Bronchial epithelial cell (primary cell): ENCODE data around the gene ADCY1. TPM values are rescaled to one million over a fixed set of nuclear protein-coding genes. Genes with fewer than 3 reads are reported as not detected.

Experiments used
- DNase-seq: peaks from one replicate; pipeline ENCODE4 v3.0.0-alpha.2; 2010; ENCODE audit warnings: low read depth
- FAIRE-seq: peaks from 2 replicates; lab custom pipeline; 2011; peaks lifted over from hg19 to GRCh38; lab: Jason Lieb, UNC
- H3K27me3 ChIP-seq: 2 replicates; pipeline ENCODE4 v1.5.1; 2011; ENCODE audit warnings: low read length; ENCODE audit not compliant: control insufficient read depth, insufficient read depth
- H3K36me3 ChIP-seq: 2 replicates; pipeline ENCODE4 v1.5.1; 2011; ENCODE audit warnings: low read length; ENCODE audit not compliant: control insufficient read depth, insufficient read depth
- H3K4me3 ChIP-seq: 2 replicates; pipeline ENCODE4 v1.5.1; 2011; ENCODE audit warnings: mild to moderate bottlenecking, low read depth, low read length, control low read depth
- CTCF ChIP-seq: IDR thresholded peaks from 2 replicates; pipeline ENCODE4 v1.5.1; 2011; ENCODE audit warnings: mild to moderate bottlenecking, moderate library complexity, low read length, control low read depth, inconsistent platforms; ENCODE audit not compliant: insufficient read depth, severe bottlenecking
- total RNA-seq: library from RNA; depleted of rRNA; stranded (reverse); fragments of >200 nt; gene quantifications from 2 replicates; pipeline ENCODE4 v1.2.1, GENCODE V29; 2014

ADCY1 gene
- total RNA-seq, 1 donor from 2014 or later: 0.79 TPM

DNA sequence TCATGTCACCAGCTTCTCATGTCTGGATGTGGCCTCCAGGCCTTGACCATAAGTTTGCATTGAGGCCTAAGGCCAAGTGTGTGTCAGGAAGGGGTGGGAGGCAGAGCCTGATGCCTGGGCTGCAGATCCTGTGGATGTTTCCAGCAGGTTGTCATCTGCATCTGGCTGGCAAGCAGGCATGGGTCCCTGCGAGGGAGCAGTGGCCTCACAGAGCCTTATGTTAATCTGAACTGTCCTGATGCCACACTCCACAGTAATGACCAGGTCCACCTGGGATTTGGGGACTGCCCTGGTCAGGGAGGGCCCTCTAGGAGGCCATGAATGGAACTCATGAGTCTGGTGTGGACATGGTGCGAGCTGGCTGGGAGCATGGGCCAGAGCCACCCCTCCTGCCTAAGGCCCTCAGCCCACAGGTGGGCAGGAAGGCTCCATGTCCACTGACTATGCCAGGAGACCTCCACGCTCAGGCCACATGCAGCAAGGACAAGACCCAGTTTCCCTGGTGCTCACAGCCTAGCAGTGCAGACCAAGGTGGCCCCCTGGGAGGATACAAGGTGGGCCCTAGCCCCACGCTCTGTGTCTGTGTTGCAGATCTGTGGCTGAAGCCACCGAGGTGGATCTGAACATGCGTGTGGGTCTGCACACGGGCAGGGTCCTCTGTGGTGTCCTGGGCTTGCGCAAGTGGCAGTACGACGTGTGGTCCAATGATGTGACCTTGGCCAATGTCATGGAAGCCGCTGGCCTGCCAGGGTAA, 83.1 kb downstream of the ADCY1 start:
- no peaks in the 10 kb centered on the region for H3K36me3 ChIP-seq
- no peaks in the 10 kb centered on the region for H3K27me3 ChIP-seq
- FAIRE-seq: no peak
- no peak overlapping the region for H3K4me3 ChIP-seq
- TF ChIP-seq CTCF: no peak
- no peak for DNase-seq

DNA sequence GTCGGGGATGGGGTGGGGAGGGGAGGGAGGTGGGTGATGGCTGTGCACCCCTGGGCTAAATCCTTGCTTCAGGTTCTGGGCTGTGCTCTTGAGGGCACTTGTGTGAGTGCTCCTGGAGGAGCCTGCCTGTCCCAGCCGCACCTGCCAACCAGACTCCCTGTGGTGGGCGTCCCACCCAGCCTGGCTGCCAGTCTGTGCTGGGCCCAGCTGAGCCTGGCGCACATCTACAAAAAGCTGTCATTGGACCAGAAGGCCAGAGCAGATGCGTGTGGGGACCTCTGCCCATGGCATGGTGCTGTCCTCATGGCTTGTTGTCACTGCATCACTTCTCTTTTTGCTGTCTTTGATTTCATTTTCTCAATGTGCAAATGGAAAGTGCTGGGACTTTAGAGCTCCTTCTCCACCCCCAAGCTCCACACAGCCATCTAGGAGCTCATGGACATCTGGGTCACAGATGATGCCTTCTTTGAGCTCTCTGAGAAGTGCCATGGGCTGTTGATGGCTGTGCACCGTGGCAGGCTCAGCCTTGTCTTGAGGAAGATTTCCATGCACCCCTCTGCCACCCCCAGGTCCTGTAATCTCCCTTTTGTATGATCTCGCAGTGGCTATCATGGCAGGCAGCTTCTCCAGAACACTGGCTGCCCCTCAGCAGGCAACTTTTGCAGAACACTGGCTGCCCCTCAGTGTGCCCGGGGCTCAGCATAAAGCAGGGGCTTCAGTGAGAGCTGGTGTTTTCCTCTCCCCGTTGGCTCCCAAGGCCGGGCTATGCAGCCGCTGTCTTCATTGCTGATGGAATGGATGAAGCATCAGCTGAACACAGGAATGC, 83.9 kb downstream of the ADCY1 start:
- H3K27me3 ChIP-seq: no peaks in the 10 kb centered on the region
- TF ChIP-seq CTCF: no peak
- DNase-seq (no peak), FAIRE-seq (no peak)
- no peaks in the 10 kb centered on the region for H3K36me3 ChIP-seq
- H3K4me3 ChIP-seq: no peak overlapping the region

DNA sequence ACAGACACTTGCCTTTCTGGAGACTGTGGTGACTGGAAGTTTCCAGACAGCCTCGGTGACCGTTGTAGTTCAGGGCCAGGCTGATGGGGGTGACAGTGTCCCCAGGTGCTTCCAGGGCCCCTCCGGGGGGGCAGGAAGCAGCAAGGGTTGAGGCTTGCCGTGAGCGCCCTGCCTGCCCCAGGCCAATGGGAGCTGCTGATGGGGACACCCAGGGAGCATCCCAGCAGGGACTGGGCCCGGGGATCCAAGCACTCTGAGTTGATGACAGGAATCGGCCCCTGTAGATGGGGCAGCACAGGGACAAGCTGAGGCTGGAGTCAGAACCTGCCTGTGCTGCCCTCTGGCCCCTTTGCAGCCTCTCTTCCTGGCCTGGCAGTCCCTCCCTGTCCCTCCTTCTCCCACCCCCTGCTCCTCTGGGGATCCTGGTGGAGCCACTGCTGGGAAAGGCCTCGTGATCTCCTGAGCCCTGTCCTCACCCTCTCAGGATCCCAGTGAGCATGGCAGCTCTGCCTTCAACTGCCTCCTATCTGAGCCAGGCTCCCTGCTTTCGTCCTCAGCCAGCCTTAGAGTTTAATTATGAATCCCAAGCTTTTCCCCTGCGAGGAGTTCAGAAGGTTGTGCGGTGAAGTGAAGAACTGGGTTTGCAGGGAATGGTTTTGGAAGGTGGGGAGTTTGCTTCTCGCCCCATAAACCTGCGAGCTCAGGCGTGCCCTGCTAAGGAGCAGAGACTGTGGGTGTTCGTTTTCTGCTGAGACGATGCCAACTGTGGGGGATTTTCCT, 84.7 kb downstream of the ADCY1 start:
- DNase-seq (no peak), FAIRE-seq (no peak)
- Histone ChIP-seq H3K36me3 (no peaks in the 10 kb centered on the region), H3K27me3 (no peaks in the 10 kb centered on the region), H3K4me3 (no peak overlapping the region)
- no peak for TF ChIP-seq CTCF

- no peaks in the 10 kb centered on the region for H3K36me3 ChIP-seq
- H3K4me3 ChIP-seq: no peak overlapping the region
- H3K27me3 ChIP-seq: no peaks in the 10 kb centered on the region
- TF ChIP-seq CTCF: no peak
- no peak for DNase-seq
- FAIRE-seq: no peak
These were observed 85.5 kb downstream of the ADCY1 start for GRCh38 chr7:45659496-45660139.

GRCh38 chr7:45660201-45660900, 86.2 kb downstream of the ADCY1 start:
- H3K4me3 ChIP-seq: no peak overlapping the region
- DNase-seq (no peak), FAIRE-seq (no peak)
- H3K36me3 ChIP-seq: no peaks in the 10 kb centered on the region
- H3K27me3 ChIP-seq: no peaks in the 10 kb centered on the region
- no peak for TF ChIP-seq CTCF
